Fibroblast of lung (primary cell): Measurements from ENCODE around the gene DNAJC6.

Experiments
- EZH2 ChIP-seq: IDR thresholded peaks from 2 replicates; pipeline ENCODE4 v1.5.1; 2012; ENCODE audit warnings: low read length, control low read depth, mild to moderate bottlenecking; ENCODE audit errors: missing control alignments
- TF ChIP-seq, protein P1 (sequence below), 2 donors: IDR thresholded peaks in 1 of 2; conservative IDR thresholded peaks in 1 of 2; 1 replicate in 1 of 2; 2 replicates in 1 of 2; pipeline ENCODE4 v1.5.1; 2011 to 2012; ENCODE audit warnings: low read length in 2 of 2, control low read depth in 1 of 2, inconsistent platforms in 1 of 2, low read depth in 1 of 2, mild to moderate bottlenecking in 1 of 2

DNA sequence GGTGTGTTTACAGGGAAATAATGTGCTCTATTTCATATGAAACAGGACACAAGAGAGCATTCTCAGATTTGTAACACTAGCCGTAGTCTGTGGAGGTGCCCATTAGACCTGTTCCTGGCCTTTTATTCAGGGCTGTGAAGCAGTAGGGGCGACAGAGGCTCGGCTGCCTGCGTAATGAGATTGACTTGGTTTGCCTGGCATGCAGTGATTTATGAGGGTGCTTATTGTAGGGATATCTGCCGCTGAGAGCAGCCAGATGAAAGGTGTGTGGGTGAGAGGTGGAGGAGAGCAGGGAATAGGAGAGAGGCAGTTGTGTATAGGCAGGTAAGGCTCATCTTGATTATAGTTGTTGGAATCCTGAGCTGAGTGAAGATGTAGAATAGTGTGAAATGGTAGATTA is 51.3 kb downstream of the DNAJC6 start:
- TF ChIP-seq, protein P1, sequence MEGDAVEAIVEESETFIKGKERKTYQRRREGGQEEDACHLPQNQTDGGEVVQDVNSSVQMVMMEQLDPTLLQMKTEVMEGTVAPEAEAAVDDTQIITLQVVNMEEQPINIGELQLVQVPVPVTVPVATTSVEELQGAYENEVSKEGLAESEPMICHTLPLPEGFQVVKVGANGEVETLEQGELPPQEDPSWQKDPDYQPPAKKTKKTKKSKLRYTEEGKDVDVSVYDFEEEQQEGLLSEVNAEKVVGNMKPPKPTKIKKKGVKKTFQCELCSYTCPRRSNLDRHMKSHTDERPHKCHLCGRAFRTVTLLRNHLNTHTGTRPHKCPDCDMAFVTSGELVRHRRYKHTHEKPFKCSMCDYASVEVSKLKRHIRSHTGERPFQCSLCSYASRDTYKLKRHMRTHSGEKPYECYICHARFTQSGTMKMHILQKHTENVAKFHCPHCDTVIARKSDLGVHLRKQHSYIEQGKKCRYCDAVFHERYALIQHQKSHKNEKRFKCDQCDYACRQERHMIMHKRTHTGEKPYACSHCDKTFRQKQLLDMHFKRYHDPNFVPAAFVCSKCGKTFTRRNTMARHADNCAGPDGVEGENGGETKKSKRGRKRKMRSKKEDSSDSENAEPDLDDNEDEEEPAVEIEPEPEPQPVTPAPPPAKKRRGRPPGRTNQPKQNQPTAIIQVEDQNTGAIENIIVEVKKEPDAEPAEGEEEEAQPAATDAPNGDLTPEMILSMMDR (conservative IDR thresholded peaks at IDR 0.05 in 1 of 2, IDR thresholded peaks at IDR 0.05 in 1 of 2; ENCODE audit: low read depth in 1 of 2, low read length in 2 of 2), result no peak
- TF ChIP-seq EZH2, result no peak
